MM.1S (cell line): Measurements from ENCODE around the gene ADARB2.

Experiments
- EZH2 ChIP-seq: fragments of 300-600 bp; sonication (generic); optimal IDR thresholded peaks from 2 replicates; pipeline ENCODE3; 2017; ENCODE audit warnings: low read depth, mild to moderate bottlenecking, antibody characterized with exemption, low read length, mixed read lengths
- EZH2phosphoT487 ChIP-seq: fragments of 300-600 bp; sonication (generic); IDR thresholded peaks from 2 replicates; pipeline ENCODE4 v1.6.1; 2018; ENCODE audit warnings: antibody characterized with exemption, low read length
- TF ChIP-seq, protein P1 (sequence below): fragments of 300-600 bp; sonication (generic); IDR thresholded peaks from 2 replicates; pipeline ENCODE4 v1.5.1; 2016; ENCODE audit warnings: antibody characterized with exemption, low read length, mixed read lengths

DNA sequence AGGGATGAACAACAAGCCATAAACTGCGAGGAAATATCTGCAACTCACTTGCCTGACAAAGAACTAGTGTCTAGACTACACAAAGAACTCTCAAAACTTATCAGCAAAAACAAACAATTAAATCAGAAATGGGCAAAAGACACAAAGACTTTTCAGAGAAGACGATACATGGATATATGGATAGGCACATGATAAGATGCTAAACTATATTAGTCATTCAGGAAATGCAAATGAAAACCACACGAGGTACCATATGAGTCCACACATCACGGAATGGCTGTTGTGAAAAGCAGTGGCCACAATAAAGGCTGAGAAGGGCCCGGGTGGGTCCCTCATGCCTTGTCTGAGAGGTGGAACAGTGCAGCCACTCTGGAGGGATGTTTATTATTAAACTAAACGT is 413.4 kb downstream of the ADARB2 start:
- TF ChIP-seq, protein P1, sequence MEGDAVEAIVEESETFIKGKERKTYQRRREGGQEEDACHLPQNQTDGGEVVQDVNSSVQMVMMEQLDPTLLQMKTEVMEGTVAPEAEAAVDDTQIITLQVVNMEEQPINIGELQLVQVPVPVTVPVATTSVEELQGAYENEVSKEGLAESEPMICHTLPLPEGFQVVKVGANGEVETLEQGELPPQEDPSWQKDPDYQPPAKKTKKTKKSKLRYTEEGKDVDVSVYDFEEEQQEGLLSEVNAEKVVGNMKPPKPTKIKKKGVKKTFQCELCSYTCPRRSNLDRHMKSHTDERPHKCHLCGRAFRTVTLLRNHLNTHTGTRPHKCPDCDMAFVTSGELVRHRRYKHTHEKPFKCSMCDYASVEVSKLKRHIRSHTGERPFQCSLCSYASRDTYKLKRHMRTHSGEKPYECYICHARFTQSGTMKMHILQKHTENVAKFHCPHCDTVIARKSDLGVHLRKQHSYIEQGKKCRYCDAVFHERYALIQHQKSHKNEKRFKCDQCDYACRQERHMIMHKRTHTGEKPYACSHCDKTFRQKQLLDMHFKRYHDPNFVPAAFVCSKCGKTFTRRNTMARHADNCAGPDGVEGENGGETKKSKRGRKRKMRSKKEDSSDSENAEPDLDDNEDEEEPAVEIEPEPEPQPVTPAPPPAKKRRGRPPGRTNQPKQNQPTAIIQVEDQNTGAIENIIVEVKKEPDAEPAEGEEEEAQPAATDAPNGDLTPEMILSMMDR, result no peak
- TF ChIP-seq EZH2 (no peak), EZH2phosphoT487 (no peak)
